GM20000 (cell line): Measurements from ENCODE around the gene OSBPL10.
"Not testable (repeated sequence)": the region's sequence is repeated elsewhere in the genome, so short reads cannot be mapped to it uniquely, and the experiment has no call there.

Experiments
- DNase-seq: peaks from one replicate; pipeline ENCODE4 v3.0.0; 2012; ENCODE audit warnings: low spot score
- TF ChIP-seq, protein P1 (sequence below): IDR thresholded peaks from 2 replicates; pipeline ENCODE4 v1.5.1; 2012; ENCODE audit warnings: mild to moderate bottlenecking, control low read depth; ENCODE audit errors: extremely low read depth, missing control alignments

The OSBPL10 gene

GRCh38 chr3:32017286-32017685 is 36.2 kb upstream of the OSBPL10 start:
- DNase-seq, result no peak
- TF ChIP-seq, protein P1, sequence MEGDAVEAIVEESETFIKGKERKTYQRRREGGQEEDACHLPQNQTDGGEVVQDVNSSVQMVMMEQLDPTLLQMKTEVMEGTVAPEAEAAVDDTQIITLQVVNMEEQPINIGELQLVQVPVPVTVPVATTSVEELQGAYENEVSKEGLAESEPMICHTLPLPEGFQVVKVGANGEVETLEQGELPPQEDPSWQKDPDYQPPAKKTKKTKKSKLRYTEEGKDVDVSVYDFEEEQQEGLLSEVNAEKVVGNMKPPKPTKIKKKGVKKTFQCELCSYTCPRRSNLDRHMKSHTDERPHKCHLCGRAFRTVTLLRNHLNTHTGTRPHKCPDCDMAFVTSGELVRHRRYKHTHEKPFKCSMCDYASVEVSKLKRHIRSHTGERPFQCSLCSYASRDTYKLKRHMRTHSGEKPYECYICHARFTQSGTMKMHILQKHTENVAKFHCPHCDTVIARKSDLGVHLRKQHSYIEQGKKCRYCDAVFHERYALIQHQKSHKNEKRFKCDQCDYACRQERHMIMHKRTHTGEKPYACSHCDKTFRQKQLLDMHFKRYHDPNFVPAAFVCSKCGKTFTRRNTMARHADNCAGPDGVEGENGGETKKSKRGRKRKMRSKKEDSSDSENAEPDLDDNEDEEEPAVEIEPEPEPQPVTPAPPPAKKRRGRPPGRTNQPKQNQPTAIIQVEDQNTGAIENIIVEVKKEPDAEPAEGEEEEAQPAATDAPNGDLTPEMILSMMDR, result no peak

DNA sequence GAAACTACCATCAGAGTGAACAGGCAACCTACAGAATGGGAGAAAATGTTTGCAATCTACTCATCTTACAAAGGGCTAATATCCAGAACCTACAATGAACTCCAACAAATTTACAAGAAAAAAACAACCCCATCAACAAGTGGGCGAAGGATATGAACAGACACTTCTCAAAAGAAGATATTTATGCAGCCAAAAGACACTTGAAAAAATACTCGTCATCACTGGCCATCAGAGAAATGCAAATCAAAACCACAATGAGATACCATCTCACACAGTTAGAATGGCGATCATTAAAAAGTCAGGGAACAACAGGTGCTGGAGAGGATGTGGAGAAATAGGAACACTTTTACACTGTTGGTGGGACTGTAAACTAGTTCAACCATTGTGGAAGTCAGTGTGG is 34.6 kb upstream of the OSBPL10 start:
- not testable (repeated sequence) for DNase-seq

DNA sequence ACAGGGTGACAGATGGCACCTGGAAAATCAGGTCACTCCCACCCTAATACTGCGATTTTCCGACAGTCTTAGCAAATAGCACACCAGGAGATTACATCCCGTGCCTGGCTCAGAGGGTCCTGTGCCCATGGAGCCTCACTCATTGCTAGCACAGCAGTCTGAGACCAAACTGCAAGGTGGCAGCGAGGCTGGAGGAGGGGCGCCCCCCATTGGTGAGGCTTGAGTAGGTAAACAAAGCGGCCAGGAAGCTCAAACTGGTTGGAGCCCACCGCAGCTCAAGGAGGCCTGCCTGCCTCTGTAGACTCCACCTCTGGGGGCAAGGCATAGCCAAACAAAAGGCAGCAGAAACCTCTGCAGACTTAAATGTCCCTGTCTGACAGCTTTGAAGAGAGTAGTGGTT is 29.6 kb upstream of the OSBPL10 start:
- DNase-seq, result not testable (repeated sequence)

GRCh38 chr3:32009957-32010356 is 28.9 kb upstream of the OSBPL10 start:
- TF ChIP-seq, protein P1, result no peak
- no peak for DNase-seq

GRCh38 chr3:32009101-32009500 is 28.0 kb upstream of the OSBPL10 start:
- TF ChIP-seq, protein P1, result no peak
- DNase-seq, result no peak

DNA sequence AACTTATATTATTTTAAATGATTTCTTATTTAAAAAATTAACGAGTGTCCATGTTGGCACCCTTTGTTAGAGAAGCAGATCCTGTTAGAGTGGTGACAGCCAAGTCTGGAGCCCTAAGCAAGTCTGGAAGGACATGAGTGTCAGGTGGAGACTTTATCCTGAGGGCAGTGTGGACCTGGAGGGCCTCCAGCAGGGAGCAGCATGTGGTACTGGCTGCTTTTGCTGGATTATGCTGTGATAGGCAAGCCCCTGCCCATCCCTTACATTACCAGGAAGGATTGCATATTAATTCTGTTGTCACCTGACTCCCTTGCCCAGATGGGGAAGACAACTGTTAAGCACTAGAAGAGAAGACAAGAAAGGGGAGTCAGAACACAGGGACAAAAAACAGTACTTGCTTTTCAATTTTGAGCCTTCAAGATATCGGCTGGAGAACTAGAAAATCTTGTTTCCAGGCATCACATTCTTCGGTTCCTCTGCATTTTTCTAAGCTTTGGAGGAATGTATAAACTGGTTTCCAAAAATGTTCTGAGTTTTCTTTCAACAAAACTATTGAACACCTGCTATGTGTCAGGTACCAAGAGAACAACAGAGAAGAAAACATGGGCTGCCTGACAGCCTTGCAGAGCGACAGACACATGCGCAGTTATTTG is 23.2 kb upstream of the OSBPL10 start:
- no peak for DNase-seq
- TF ChIP-seq, protein P1, result no peak

GRCh38 chr3:32003380-32003779 is 22.3 kb upstream of the OSBPL10 start:
- TF ChIP-seq, protein P1, result no peak
- DNase-seq, result no peak

DNA sequence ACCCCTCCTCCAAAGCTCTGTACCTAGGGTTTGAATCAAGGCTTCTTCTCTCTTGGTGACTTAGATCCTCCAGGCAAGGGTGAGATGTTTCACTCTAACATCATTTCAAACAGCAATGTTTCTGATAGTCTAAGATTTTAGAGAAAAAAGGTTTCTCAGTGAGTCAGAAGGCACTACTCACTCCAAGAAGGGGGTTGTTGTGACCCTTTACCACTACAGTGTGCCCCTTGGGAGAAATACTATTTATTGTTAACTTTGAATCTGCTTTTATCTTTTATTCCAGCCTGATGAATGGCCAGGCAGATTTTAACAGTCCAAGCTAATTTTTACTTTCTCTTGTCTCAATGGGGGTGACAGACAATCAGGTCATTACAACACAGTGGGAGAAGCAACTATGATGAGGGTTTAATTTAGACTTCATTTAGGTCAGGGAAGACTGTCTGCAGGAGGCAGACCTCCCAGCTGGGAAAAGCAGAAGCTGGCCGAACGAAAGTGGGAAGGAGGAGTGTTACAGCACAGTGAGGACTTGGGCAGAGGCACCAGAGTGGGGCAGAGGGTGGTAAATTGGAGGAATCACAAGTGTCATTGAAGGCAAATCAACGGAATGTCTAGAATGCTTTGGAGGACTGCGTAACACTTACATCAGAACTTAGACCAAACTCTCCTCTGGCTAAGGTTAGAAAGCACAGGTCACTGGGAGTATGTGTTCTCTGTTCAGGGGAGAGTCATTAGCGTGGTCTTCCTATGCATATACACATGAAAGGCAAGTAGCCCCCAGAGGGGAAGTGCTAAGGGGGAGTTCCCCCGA is 21.7 kb upstream of the OSBPL10 start:
- no peak for DNase-seq
- TF ChIP-seq, protein P1, result no peak
